GM18505 (cell line): ENCODE data around the gene HK2.

Experiments
- ATAC-seq: cut with Tn5 transposase; IDR thresholded peaks from one replicate; pipeline ENCODE4 v1.9.1; 2021; ENCODE audit not compliant: unreplicated experiment
- POLR2A ChIP-seq: IDR thresholded peaks from 4 replicates; pipeline ENCODE4 v1.6.1; 2011; ENCODE audit warnings: borderline replicate concordance; ENCODE audit not compliant: insufficient read depth, insufficient read length; ENCODE audit errors: extremely low read depth

HK2 gene

GRCh38 chr2:74919827-74920226, 85.9 kb downstream of the HK2 start:
- no peak for TF ChIP-seq POLR2A
- peak; percentile 57 for ATAC-seq

- ATAC-seq: no peak
- TF ChIP-seq POLR2A: no peak
Measured at GRCh38 chr2:74921236-74921736, 87.4 kb downstream of the HK2 start.

GRCh38 chr2:74922592-74923227, 88.8 kb downstream of the HK2 start:
- no peak for TF ChIP-seq POLR2A
- no peak for ATAC-seq

- ATAC-seq: no peak
- TF ChIP-seq POLR2A: no peak
Measured at GRCh38 chr2:74924463-74925265, 90.7 kb downstream of the HK2 start.

GRCh38 chr2:74925361-74925786, 91.4 kb downstream of the HK2 start:
- no peak for TF ChIP-seq POLR2A
- ATAC-seq: no peak

- no peak for TF ChIP-seq POLR2A
- ATAC-seq: no peak
Measured at GRCh38 chr2:74927621-74928020, 93.7 kb downstream of the HK2 start.

- TF ChIP-seq POLR2A: no peak
- ATAC-seq: no peak
Measured at GRCh38 chr2:74930811-74931486, 97.0 kb downstream of the HK2 start.

- no peak for ATAC-seq
- no peak for TF ChIP-seq POLR2A
Measured at GRCh38 chr2:74931940-74932339, 98.0 kb downstream of the HK2 start.

GRCh38 chr2:74935975-74936391, 102.1 kb downstream of the HK2 start:
- TF ChIP-seq POLR2A: no peak
- ATAC-seq: no peak

GRCh38 chr2:74937221-74937880, 103.4 kb downstream of the HK2 start:
- TF ChIP-seq POLR2A: no peak
- ATAC-seq: no peak

GRCh38 chr2:74938264-74938663, 104.3 kb downstream of the HK2 start:
- no peak for ATAC-seq
- no peak for TF ChIP-seq POLR2A

GRCh38 chr2:74939919-74940812, 106.2 kb downstream of the HK2 start:
- no peak for ATAC-seq
- TF ChIP-seq POLR2A: no peak
